NCI-H510A treated with DMSO at 0.1 percent for 48 hours (cell line): Measurements from ENCODE around the gene TMEM209.
"Not testable (repeated sequence)": the region's sequence is repeated elsewhere in the genome, so short reads cannot be mapped to it uniquely, and the experiment has no call there.

Experiments
- DNase-seq: peaks from one replicate; lab custom pipeline; 2025; lab: John Stamatoyannopoulos, UW

TMEM209 gene

GRCh38 chr7:130126840-130127239, 78.4 kb downstream of the TMEM209 start:
- DNase-seq: not testable (repeated sequence)

DNA sequence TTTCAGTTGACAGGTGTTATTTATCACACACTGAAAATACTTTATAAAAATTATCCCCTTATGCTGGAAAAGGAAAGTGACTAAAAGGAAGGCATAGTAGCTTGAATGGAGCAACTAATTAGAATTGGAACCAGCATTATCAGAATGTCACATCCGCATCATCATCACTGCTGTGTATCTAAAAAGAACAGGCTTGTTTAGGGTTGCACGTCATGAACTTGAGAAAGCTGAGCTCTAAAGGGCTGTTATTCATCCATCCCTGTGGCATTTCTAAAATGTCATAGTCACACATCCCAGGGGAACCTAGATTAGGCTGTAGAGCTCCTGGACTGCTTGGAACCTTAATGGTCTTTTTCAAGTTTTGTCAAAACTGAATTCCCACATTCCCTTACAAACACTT, 80.5 kb downstream of the TMEM209 start:
- no peak for DNase-seq

- no peak for DNase-seq
Measured at GRCh38 chr7:130123501-130123900, 81.7 kb downstream of the TMEM209 start.

DNA sequence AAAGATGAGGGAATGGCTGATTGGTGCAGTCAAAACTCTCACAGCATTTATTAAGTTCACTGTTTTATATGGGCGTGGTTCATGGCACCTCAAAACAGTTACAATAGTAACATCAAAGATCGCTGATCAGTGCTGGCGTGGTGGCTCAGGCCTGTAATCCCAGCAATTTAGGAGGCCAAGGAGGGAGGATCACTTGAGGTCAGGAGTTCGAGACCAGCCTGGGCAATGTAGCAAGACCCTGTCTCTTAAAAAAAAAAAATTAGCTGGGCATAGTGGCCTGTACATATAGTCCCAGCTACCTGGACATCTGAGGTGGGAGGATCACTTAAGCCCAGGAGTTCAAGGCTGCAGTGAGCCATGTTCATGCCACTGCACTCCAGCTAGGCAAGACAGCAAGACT, 86.4 kb downstream of the TMEM209 start:
- DNase-seq: no peak

DNA sequence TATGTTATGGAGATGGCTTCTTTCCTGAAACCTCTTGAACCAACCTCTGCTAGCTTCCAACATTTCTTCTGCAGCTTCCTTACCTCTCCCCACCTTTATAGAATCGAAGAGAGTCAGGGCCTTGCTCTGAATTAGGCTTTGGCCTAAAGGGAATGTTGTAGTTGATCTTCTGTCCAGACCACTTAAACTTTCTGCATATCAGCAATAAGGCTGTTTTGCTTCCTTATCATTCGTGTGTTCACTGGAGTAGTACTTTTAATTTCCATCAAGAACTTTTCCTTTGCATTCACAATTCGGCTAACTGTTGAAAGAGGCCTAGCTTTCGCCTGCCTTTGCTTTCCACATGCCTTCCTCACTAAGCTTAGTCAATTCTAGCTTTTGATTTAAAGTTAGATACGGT, 86.9 kb downstream of the TMEM209 start:
- no peak for DNase-seq

GRCh38 chr7:130114776-130115175, 90.4 kb downstream of the TMEM209 start:
- DNase-seq: no peak
